HG02852 (cell line): ENCODE results near the gene HSPA2.
A peak's percentile ranks its signal among the peaks of the same experiment; 100 is the strongest.

Source experiments
- ATAC-seq: cut with Tn5 transposase; IDR thresholded peaks from one replicate; pipeline ENCODE4 v1.9.1; 2021; ENCODE audit warnings: mild to moderate bottlenecking, moderate library complexity; ENCODE audit not compliant: unreplicated experiment

The HSPA2 gene

DNA sequence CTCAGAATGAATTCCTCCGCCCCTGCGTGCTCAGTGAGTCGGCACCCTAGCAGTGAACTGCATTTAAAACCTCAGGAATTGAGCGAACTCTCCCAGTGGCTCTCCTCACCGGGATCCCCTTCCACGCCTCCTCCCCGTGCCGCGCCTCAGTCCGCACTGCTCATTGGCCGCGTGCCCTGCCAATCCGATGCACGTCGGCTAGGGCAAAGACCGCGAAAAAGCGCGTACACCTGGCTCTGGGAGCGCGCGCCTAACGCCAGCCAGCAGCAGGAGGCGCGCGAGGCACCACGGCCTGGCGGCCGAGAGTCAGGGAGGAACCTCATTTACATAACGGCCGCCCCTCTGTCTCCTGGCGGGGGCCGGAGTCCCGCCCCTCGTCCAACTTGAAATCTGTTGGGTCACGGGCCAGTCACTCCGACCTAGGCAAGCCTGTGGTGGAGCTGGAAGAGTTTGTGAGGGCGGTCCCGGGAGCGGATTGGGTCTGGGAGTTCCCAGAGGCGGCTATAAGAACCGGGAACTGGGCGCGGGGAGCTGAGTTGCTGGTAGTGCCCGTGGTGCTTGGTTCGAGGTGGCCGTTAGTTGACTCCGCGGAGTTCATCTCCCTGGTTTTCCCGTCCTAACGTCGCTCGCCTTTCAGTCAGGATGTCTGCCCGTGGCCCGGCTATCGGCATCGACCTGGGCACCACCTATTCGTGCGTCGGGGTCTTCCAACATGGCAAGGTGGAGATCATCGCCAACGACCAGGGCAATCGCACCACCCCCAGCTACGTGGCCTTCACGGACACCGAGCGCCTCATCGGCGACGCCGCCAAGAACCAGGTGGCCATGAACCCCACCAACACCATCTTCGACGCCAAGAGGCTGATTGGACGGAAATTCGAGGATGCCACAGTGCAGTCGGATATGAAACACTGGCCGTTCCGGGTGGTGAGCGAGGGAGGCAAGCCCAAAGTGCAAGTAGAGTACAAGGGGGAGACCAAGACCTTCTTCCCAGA, at the start of gene HSPA2:
Gene HSPA2, plus strand, starts transcription at position 534 of the 995 bp plus-strand sequence. Its CDS starts 109 bp downstream, at position 643.
- peak; percentile 96 for ATAC-seq

DNA sequence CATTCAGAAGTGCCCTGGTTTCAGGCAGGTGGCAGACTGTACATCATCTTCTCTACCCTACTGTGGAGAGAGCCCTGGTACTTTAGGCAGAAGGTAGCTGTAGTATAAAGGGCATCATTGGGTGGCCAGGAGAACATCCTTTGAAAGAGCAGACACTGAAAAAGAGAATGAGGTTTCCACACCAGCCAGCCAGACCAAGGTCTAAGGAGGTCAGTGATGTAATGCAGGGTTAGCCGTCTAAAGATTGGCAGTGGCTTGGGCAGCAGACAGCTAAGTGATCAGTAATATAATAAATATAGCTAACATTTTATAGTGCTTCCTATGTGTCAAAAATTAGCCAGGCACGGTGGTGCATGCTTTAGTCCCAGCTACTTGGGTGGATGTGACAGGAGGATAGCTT, 48.9 kb upstream of the HSPA2 start:
- ATAC-seq = no peak

DNA sequence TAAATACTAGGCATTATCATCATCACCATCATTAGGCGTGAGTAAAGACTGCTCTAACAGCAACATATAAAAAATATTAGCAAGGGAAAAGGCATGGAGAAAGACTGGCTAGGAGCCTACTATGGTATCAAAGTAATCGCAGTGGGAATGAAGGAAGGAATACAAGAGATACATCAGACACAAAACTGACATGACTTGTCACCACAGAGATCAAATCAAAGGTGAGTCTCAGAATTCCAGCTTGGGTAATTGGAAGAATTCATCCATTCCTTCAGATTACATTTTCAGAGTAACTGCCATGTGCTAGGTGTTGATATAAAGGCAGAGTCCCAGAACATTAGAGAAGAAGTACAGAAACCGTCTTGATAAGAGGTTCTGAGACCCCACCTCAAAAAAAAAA, 47.1 kb upstream of the HSPA2 start:
- no peak for ATAC-seq

DNA sequence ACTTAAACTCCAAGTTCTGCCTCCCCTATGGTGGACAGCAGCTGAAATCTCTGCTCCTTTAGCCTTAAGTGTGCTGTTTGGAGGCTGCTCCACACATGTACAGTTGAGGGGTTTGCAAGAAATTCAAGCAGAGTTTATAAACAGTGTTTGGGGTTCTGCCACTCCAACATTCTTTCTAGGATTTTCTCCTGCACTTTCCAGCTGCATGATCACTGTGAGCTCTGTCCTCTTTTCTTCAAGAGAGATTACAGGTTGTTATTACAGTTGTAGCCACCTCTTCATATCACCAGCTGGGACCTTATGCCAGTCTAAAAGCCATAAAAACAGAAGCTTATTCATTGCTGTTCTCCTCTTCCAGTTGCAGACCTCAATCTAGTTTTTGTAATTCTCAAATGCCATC, 45.3 kb upstream of the HSPA2 start:
- no peak for ATAC-seq

DNA sequence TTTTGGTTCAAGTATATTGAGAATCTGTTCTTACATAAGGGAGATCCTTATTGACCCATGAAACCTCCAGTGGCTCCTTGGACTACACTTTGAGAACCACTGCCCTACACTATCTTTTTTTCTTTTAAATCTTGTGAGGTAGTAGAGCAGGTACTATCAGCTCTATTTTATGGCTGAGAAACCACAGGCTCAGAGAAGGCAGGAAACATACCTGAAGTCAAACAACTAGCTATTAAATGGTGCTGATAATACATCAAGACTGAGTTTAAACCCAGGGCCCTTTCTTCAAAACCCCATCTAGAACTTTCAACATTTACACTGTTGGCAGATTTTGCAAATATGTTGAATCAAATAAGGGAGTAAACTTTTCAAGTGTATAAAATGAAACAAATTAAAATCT, 43.8 kb upstream of the HSPA2 start:
- no peak for ATAC-seq

DNA sequence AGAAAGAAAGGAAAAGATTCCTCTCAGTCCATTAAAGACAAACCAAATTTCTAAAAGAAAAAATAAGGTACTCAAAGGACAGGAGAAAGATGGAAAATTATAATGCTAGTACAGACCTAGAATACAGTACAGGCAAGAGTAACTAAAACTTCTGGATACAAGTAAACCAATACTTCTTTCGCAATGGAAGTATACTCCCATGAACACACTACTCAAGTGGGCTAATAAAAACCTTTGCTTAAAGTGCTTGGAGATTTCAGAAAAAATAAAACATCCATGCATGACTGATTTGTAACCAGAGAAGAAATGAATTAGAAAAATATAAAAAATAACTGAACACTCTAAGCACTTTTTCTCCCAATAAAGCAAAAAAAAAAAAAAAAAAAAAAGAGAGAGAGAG, 40.5 kb upstream of the HSPA2 start:
- ATAC-seq = no peak

DNA sequence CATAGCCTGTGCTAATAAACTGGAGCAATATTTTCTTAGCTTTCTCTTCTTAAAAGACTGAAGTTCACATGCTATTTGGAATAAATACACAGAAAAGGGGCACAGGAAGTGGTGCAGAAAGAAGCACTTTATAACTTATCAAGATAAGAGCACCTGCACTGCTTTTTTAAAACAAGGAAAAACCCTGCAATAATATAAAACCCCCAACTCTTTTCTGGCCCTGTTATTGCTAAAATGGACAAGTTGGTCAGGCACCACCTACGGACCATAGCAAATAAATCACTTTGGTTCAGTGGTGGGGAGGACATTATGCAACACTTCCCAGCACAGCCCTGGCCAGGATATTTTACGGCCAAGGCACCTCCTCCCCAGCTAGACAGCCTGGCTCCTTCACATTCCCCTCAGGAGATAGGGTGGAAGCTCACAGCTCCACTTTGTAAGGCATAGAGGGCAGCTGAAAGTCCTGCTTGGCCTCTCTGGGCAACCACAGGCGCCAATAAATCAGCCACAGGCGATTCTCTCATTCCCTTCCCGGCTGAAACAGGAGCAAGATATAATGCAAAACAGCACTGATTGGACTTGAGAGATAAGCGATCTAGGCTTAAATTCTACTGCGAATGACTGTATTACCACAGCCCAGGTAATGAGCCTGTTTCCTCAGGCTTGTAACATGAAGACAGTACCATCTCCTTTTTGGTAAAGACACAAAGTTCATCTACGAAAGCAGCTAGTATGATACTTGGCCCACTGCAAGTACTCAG, 39.0 kb upstream of the HSPA2 start:
- ATAC-seq = no peak

DNA sequence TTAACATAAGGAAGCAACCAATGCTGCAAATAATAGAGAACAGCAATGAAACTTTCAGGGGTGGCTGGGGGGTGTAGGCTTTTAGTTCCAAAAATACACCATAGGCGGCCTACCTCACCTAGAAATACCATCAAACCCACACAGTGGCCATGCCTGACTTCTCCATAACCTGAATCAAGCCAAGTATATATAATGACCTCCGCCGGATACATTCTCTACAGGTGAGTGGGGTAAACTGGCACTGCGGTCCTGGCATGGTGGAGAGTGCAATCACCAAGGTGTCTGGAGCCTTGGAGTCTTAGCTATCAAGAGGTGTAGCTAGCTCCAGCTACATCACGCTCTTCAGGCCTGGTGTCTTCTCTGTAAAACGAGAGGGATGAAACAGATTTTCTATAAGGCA, 38.1 kb upstream of the HSPA2 start:
- no peak for ATAC-seq

DNA sequence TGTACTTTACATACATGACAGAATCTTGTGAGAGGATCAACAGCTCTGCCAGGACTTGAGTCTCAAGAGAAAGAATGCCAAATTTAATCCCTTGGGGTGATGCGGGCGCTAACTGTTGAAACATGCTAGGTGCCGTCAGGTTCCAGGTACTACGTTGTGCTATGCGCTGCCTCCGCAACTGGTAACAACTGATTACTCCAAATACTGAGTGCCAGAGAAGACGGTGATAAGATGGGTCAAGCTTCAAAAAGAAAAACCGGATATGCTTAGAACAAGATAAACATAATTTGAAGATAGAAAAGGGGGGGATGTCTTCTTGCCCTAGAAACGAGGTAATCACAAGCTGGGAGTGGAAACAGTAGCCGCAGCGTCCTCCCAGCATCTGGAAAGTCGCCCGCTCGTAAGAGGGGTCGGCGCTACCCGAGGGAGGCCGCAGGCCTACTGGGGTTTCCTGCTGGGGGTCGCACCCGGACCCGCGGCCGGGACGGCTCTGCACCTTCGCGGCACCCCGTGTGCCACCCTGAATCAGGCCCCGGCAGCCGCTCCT, 37.6 kb upstream of the HSPA2 start:
- no peak for ATAC-seq

DNA sequence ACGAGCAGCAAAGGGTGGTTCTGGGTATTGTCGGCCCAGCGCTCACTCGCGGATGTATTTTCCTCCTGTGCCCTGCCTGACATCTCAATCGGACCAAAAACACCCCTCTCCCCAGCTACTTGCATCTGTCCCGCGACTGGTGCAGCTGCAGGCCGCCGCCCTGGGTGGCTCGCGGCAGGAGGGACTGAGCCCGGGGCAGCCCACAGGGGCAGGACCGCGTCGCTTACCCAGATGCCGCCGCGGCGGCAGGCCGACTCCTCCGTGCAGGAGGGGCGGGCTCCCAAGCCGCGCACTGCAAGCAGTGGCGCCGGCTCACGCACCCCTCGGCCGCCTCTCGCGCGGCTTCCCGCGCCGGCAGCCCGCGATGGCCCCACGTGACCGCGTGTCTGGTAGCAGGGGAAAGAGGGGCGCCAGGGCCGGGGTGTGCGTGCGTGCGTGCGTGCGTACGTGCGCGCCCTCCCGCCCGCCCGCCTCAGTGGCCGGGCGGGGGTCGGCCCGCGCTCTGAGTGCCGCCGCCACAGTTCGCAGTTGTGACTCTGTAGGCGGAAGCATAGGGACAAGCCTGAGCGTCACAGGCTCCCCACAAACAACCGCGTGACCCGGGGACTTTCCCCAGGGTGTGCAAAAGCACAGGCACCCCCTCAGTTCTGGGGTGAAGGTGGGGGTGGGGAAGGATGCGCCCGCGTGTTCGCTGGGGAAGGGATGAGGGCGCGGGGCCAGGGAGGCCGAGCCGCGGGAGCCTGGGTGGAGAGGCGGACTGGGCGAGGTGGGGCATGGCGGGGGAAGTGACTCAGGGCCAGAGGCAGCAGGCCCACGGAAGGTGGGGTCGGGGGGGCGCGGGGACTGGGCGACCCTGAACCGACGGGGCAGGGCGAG, 36.9 kb upstream of the HSPA2 start, which contains the start of gene ZBTB25:
Gene ZBTB25, minus strand, starts transcription at position 405 of the 876 bp plus-strand sequence. CDS start 13,305 bp downstream, outside the sequence.
- ATAC-seq = peak; percentile 56

DNA sequence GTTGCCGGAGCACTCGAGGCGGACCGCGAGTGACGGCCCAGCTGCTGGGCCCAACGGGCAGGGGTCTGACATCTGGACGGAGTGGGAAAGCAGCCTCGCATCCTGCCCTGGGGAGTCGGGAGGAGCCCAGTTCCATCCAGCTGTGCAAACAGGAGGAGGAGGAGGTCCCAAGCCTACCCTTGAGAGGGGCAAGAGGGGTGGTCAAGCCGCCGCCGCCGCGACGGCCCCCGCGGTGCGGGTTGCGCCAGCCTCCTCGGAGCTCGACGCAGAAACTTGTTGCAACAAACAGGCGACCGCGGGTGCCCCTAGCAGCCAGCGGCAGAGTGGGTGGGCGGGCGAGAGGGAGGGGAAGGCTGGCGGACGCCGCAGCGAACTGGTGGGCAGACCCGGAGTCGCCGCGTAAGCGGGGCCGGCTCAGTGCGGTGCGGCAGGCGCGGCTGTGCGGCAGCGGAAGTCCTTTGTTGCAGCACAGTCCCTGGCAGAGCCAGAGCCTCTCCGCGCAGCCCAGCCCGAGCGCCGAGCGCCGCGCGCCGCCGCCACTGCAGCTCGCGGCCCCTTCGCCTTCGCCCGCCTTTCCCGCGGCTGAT, 36.1 kb upstream of the HSPA2 start, which contains the start of gene ZBTB1:
Gene ZBTB1, plus strand, starts transcription at position 461 of the 587 bp plus-strand sequence. CDS start 16,735 bp downstream, outside the sequence.
- ATAC-seq = peak; percentile 22

DNA sequence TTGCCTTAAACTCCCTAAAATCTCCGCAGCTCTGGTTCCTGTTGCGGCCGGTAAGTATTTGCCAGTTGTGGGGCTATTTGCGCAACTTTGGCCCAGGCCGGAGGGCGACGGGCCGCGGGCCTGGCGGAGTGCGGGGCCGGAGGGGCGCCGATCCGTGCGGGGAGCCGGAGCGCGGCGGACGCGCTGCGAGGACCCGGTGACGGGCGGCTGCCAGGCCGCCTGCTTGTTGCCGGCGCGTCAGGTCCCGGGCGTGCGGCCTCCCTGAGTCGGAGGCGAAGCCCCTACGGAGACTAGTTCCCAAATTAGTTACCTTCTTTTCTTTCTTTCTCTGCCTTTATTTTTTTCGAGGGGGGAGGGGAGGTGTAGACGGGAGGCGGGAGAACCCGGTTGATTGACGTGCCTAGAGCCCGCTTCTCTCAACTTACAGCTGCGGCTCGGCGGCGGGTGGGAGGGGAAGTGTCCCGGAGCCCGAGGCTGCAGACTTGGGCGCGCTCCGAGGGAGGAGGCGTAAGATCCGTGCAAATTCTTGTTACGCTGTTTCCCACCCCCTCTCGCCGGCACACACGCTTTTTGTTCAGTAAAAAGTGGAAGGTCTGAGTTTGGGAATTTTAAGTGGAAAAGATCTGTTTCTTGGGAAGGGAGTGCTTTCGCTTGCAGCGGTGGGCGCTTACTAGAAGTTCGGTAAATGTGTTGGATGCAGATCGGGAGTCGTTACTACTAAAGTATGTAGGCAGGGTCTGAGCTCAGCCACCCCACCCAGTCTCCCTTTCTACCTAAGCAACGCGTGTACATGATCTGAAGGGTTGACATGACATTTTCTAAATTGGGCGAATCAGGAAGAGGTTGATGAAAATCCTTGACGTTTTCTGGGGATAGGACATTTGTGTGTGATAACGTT, 35.4 kb upstream of the HSPA2 start:
- peak; percentile 33 for ATAC-seq

DNA sequence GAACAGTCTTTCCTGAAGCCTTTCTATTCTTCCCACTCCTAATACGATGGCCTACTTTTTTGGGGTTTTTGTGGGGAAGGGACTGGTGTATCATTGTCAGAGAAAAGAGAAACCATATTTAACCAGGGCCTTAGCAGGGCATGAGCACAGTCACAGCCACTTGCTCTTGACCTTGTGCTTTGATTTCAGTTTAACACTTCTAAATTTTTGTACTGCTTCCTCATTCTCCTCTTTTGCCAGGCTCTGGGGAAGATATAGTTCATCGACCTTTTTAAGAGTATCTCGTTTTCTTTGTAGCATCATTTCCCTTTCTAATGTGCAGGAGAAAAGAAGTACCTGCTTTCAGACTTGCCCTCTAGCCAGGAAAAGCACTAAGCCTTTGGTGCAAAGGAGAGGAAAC, 33.8 kb upstream of the HSPA2 start:
- ATAC-seq = no peak

DNA sequence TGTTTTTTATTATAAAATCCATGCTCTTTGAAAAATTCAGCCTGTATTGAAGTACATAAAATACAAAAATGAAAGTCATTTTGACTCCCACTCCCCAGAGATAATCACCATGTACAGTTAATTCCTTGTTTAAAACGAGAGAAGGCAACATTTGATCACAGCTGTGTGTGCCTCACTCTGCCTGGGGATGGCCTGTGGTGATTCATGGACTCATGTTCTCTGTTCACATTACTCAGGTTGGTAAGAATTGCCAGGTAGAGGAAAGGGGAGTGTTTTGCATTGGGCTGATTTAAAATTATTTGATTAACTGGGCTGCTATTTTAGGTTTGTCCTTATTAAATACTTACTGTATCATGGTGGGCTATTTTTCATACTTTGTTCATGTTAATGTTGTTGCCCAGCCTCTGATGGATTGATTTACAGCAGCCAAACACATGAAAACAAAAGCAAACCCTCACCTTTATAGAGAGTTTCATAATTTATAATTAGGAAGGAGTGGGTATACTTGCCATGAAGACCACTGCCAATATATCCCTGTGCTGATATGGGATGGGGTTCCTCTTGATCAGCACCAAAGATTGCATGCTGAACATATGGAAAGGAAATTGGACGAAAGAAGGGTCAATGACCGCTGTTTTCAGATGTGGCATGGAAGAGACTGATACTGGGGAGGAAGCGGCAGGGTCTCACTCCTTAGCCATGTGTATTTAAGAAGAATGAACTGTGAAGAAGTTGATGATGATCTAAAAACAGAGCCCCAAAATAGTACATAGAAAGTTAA, 33.0 kb upstream of the HSPA2 start:
- no peak for ATAC-seq

DNA sequence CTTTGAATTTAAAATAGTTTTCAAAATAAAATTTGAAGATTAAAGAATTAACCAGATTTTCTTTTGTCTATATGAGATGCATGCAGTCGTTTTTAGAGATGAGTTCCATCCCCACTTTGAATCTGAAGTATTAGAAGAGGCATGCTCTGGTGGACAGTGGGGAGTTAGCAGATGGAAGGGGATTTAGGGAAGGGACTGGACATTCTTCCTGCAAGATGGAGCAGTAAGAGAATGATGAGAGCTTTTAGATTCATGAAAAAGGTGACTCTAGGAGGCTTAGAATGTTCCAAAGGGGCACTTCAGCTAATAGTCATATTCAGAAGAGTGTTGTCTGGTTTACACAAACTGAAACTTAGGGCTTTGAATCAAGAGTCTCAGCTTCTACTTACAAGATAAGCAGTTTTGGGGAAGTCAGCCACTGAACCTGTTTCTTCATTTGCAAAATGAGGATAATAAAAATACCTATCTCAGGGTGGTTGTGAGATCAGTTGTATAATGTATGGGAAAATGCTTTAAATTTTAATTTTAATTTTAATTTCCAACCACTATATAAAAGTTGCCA, 32.2 kb upstream of the HSPA2 start:
- no peak for ATAC-seq

DNA sequence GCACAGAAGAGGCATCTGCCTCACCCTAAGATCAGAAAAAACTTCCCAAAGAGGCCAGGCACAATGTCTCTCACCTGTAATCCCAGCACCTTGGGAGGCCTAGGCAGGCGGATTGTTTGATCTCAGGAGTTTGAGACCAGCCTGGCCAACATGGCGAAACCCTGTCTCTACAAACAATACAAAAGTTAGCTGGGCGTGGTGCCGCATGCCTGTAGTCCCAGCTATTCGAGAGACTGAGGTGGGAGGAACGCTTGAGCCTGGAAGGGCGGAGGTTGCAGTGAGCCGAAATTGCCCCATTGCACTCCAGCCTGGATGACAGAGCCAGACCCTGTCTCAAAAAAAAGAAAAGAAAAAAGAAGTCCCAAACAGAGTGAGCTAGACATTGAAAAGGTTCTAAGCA, 31.5 kb upstream of the HSPA2 start:
- no peak for ATAC-seq

DNA sequence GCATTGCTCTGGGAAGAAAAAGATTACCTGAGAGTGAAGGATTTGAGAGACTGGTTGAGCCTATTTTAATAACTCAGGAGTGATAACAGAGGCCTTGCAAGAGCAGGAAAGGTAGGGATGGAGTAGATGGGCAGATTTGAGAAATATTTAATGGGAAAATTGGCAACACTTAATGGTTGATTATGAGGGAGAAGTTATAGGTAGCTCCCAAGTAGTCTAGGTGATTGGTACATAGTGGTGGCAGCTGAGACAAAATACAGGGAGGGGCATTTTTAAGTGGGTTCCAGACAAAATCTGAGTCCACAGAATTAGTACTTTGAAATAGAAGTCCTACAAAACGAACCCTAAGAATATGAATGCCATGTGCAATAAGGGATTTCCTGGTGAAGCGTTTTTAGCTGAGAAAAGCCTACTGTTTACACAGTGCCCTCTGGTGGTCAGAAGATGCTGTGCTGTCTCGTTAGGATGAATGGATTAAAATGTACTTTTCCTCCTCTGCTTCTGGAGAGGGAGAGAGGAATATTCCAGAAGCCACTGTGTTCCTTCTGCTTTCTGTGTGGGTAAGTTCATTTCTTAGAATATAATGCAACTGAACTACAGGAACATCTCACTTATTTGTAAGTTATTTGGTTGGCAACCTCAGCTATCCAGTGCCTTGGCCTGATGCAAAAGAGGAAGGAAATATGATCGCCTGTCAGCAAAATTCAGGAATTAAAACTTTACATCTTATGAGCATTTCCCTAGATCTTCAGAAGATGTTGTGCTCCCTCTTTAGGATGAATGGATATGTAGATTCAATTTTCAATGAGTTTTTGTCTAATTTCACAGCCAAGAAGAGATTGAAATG, 29.5 kb upstream of the HSPA2 start:
- no peak for ATAC-seq
